ENCODE results near the gene PRDM8.

Gene PRDM8

GRCh38 chr4:80213117-80213815, 16.0 kb downstream of the PRDM8 start:
- Histone ChIP-seq H3K4me3 (ENCODE audit: low read length in 2 of 2) (no peak overlapping the region), H3K9ac (ENCODE audit: low read length in 2 of 2) (no peak overlapping the region), H3K36me3 (ENCODE audit: control insufficient read depth in 2 of 2, insufficient read depth in 2 of 2, low read length in 2 of 2) (no peaks in the 10 kb centered on the region), H3K9me3 (ENCODE audit: control insufficient read depth in 2 of 2, low read length in 2 of 2) (no peaks in the 10 kb centered on the region), H3K4me1 (ENCODE audit: control insufficient read depth, insufficient read depth, low read length) (no peaks in the 10 kb centered on the region), H3K27me3 (ENCODE audit: control insufficient read depth in 1 of 2, insufficient read depth in 2 of 2, low read length in 2 of 2) (no peaks in the 10 kb centered on the region), H3K27ac (ENCODE audit: low read length) (no peak overlapping the region)

DNA sequence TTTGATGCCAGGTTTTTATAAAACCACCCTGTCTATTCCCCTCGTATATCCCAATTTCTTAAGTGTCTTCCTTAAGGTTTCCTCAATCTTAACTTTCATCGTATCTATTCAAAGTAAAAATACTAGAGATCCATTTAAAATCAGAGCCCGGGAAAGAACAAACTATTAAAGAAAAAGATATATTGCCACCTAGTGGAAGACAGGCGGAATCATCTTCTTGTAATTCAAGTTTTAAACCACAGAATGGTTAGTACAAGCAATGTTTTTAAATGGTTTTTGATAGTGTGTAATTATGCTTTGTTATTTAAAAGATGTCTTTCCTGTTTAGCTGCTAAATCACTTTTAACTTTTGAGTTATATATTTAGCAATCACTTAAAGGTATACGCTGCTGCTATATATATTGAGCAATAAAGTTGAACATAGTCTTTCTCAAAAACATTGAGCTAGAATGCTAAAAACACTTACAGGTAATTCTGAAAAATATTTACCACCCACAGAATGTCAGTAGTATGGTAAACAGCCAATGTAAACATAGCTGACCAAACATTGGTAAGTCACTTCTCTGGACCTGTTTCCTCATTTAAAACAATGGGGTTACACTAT, 18.2 kb downstream of the PRDM8 start:
- no peak overlapping the region for H3K4me3 ChIP-seq (ENCODE audit: low read length in 2 of 2)
- H3K9me3 ChIP-seq (ENCODE audit: control insufficient read depth in 2 of 2, low read length in 2 of 2), result no peaks in the 10 kb centered on the region
- H3K27ac ChIP-seq (ENCODE audit: low read length), result no peak overlapping the region
- H3K4me1 ChIP-seq (ENCODE audit: control insufficient read depth, insufficient read depth, low read length), result no peaks in the 10 kb centered on the region
- H3K27me3 ChIP-seq (ENCODE audit: control insufficient read depth in 1 of 2, insufficient read depth in 2 of 2, low read length in 2 of 2), result no peaks in the 10 kb centered on the region
- no peak overlapping the region for H3K9ac ChIP-seq (ENCODE audit: low read length in 2 of 2)
- H3K36me3 ChIP-seq (ENCODE audit: control insufficient read depth in 2 of 2, insufficient read depth in 2 of 2, low read length in 2 of 2), result no peaks in the 10 kb centered on the region

GRCh38 chr4:80216100-80216761, 18.9 kb downstream of the PRDM8 start:
- Histone ChIP-seq H3K9me3 (ENCODE audit: control insufficient read depth in 2 of 2, low read length in 2 of 2) (no peaks in the 10 kb centered on the region), H3K4me3 (ENCODE audit: low read length in 2 of 2) (no peak overlapping the region), H3K9ac (ENCODE audit: low read length in 2 of 2) (no peak overlapping the region), H3K27me3 (ENCODE audit: control insufficient read depth in 1 of 2, insufficient read depth in 2 of 2, low read length in 2 of 2) (no peaks in the 10 kb centered on the region), H3K27ac (ENCODE audit: low read length) (no peak overlapping the region), H3K36me3 (ENCODE audit: control insufficient read depth in 2 of 2, insufficient read depth in 2 of 2, low read length in 2 of 2) (no peaks in the 10 kb centered on the region), H3K4me1 (ENCODE audit: control insufficient read depth, insufficient read depth, low read length) (no peaks in the 10 kb centered on the region)

- Histone ChIP-seq H3K4me1 (ENCODE audit: control insufficient read depth, insufficient read depth, low read length) (no peaks in the 10 kb centered on the region), H3K9ac (ENCODE audit: low read length in 2 of 2) (no peak overlapping the region), H3K4me3 (ENCODE audit: low read length in 2 of 2) (no peak overlapping the region), H3K9me3 (ENCODE audit: control insufficient read depth in 2 of 2, low read length in 2 of 2) (no peaks in the 10 kb centered on the region), H3K27me3 (ENCODE audit: control insufficient read depth in 1 of 2, insufficient read depth in 2 of 2, low read length in 2 of 2) (no peaks in the 10 kb centered on the region), H3K36me3 (ENCODE audit: control insufficient read depth in 2 of 2, insufficient read depth in 2 of 2, low read length in 2 of 2) (no peaks in the 10 kb centered on the region), H3K27ac (ENCODE audit: low read length) (no peak overlapping the region)
Measured at GRCh38 chr4:80219301-80220025, 22.2 kb downstream of the PRDM8 start.

- H3K4me3 ChIP-seq (ENCODE audit: low read length in 2 of 2), result no peak overlapping the region
- H3K9ac ChIP-seq (ENCODE audit: low read length in 2 of 2), result no peak overlapping the region
- no peaks in the 10 kb centered on the region for H3K36me3 ChIP-seq (ENCODE audit: control insufficient read depth in 2 of 2, insufficient read depth in 2 of 2, low read length in 2 of 2)
- H3K27me3 ChIP-seq (ENCODE audit: control insufficient read depth in 1 of 2, insufficient read depth in 2 of 2, low read length in 2 of 2), result no peaks in the 10 kb centered on the region
- H3K27ac ChIP-seq (ENCODE audit: low read length), result no peak overlapping the region
- no peaks in the 10 kb centered on the region for H3K4me1 ChIP-seq (ENCODE audit: control insufficient read depth, insufficient read depth, low read length)
- H3K9me3 ChIP-seq (ENCODE audit: control insufficient read depth in 2 of 2, low read length in 2 of 2), result no peaks in the 10 kb centered on the region
Measured at GRCh38 chr4:80220711-80221110, 23.4 kb downstream of the PRDM8 start.

- H3K27me3 ChIP-seq (ENCODE audit: control insufficient read depth in 1 of 2, insufficient read depth in 2 of 2, low read length in 2 of 2), result no peaks in the 10 kb centered on the region
- no peak overlapping the region for H3K27ac ChIP-seq (ENCODE audit: low read length)
- H3K4me1 ChIP-seq (ENCODE audit: control insufficient read depth, insufficient read depth, low read length), result no peaks in the 10 kb centered on the region
- H3K4me3 ChIP-seq (ENCODE audit: low read length in 2 of 2), result no peak overlapping the region
- H3K9me3 ChIP-seq (ENCODE audit: control insufficient read depth in 2 of 2, low read length in 2 of 2), result no peaks in the 10 kb centered on the region
- no peaks in the 10 kb centered on the region for H3K36me3 ChIP-seq (ENCODE audit: control insufficient read depth in 2 of 2, insufficient read depth in 2 of 2, low read length in 2 of 2)
- no peak overlapping the region for H3K9ac ChIP-seq (ENCODE audit: low read length in 2 of 2)
Measured at GRCh38 chr4:80221161-80221560, 23.9 kb downstream of the PRDM8 start.

GRCh38 chr4:80225595-80225994, 28.3 kb downstream of the PRDM8 start:
- Histone ChIP-seq H3K4me1 (ENCODE audit: control insufficient read depth, insufficient read depth, low read length) (no peaks in the 10 kb centered on the region), H3K4me3 (ENCODE audit: low read length in 2 of 2) (no peak overlapping the region), H3K27ac (ENCODE audit: low read length) (no peak overlapping the region), H3K27me3 (ENCODE audit: control insufficient read depth in 1 of 2, insufficient read depth in 2 of 2, low read length in 2 of 2) (no peaks in the 10 kb centered on the region), H3K9ac (ENCODE audit: low read length in 2 of 2) (no peak overlapping the region), H3K9me3 (ENCODE audit: control insufficient read depth in 2 of 2, low read length in 2 of 2) (no peaks in the 10 kb centered on the region), H3K36me3 (ENCODE audit: control insufficient read depth in 2 of 2, insufficient read depth in 2 of 2, low read length in 2 of 2) (no peaks in the 10 kb centered on the region)

GRCh38 chr4:80226094-80226493, 28.8 kb downstream of the PRDM8 start:
- Histone ChIP-seq H3K27me3 (ENCODE audit: control insufficient read depth in 1 of 2, insufficient read depth in 2 of 2, low read length in 2 of 2) (no peaks in the 10 kb centered on the region), H3K9ac (ENCODE audit: low read length in 2 of 2) (no peak overlapping the region), H3K4me3 (ENCODE audit: low read length in 2 of 2) (no peak overlapping the region), H3K27ac (ENCODE audit: low read length) (no peak overlapping the region), H3K36me3 (ENCODE audit: control insufficient read depth in 2 of 2, insufficient read depth in 2 of 2, low read length in 2 of 2) (no peaks in the 10 kb centered on the region), H3K9me3 (ENCODE audit: control insufficient read depth in 2 of 2, low read length in 2 of 2) (no peaks in the 10 kb centered on the region), H3K4me1 (ENCODE audit: control insufficient read depth, insufficient read depth, low read length) (no peaks in the 10 kb centered on the region)

- H3K27me3 ChIP-seq (ENCODE audit: control insufficient read depth in 1 of 2, insufficient read depth in 2 of 2, low read length in 2 of 2), result no peaks in the 10 kb centered on the region
- no peaks in the 10 kb centered on the region for H3K36me3 ChIP-seq (ENCODE audit: control insufficient read depth in 2 of 2, insufficient read depth in 2 of 2, low read length in 2 of 2)
- H3K9ac ChIP-seq (ENCODE audit: low read length in 2 of 2), result no peak overlapping the region
- H3K9me3 ChIP-seq (ENCODE audit: control insufficient read depth in 2 of 2, low read length in 2 of 2), result no peaks in the 10 kb centered on the region
- H3K27ac ChIP-seq (ENCODE audit: low read length), result no peak overlapping the region
- H3K4me3 ChIP-seq (ENCODE audit: low read length in 2 of 2), result no peak overlapping the region
- no peaks in the 10 kb centered on the region for H3K4me1 ChIP-seq (ENCODE audit: control insufficient read depth, insufficient read depth, low read length)
Measured at GRCh38 chr4:80228460-80228859, 31.2 kb downstream of the PRDM8 start.

DNA sequence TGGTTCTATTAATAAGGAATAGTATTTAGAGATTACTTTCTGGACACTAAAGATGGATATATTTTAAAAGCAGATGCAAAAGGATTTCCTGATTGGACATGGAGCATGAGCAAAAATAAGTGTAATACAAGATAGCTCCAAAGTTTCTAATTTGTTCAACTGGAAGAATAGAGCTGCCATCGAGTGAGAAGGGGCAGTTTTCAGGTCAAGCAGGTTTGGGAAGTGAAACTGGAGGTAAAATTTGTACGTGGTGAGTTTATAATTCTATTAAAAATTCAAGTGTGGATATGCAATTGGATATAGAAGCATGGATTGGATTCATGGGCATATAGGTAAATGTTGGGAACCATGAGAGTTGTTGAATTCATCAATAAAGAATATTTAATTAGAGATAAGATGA, 31.8 kb downstream of the PRDM8 start:
- no peaks in the 10 kb centered on the region for H3K9me3 ChIP-seq (ENCODE audit: control insufficient read depth in 2 of 2, low read length in 2 of 2)
- H3K27me3 ChIP-seq (ENCODE audit: control insufficient read depth in 1 of 2, insufficient read depth in 2 of 2, low read length in 2 of 2), result no peaks in the 10 kb centered on the region
- H3K36me3 ChIP-seq (ENCODE audit: control insufficient read depth in 2 of 2, insufficient read depth in 2 of 2, low read length in 2 of 2), result no peaks in the 10 kb centered on the region
- no peaks in the 10 kb centered on the region for H3K4me1 ChIP-seq (ENCODE audit: control insufficient read depth, insufficient read depth, low read length)
- no peak overlapping the region for H3K27ac ChIP-seq (ENCODE audit: low read length)
- H3K9ac ChIP-seq (ENCODE audit: low read length in 2 of 2), result no peak overlapping the region
- no peak overlapping the region for H3K4me3 ChIP-seq (ENCODE audit: low read length in 2 of 2)

All from stomach smooth muscle (tissue), 2 donors.